ENCODE measurements around the gene MZT1.
"Not testable (repeated sequence)": the region's sequence is repeated elsewhere in the genome, so short reads cannot be mapped to it uniquely, and the experiment has no call there.

Gene MZT1

GRCh38 chr13:72737033-72737432 is 9.6 kb upstream of the MZT1 start:
- no peak for DNase-seq (ENCODE audit: low spot score)
- H3K36me3 ChIP-seq (ENCODE audit: low read depth) = peaks cover 89% of the 10 kb centered on the region

GRCh38 chr13:72728290-72728605 is 819 bp upstream of the MZT1 start:
- H3K36me3 ChIP-seq (ENCODE audit: low read depth) = peaks cover 57% of the 10 kb centered on the region
- no peak for TF ChIP-seq CTCF (IDR thresholded peaks at IDR 0.05; ENCODE audit: poor library complexity, severe bottlenecking)
- ATAC-seq (ENCODE audit: low read depth) (no peak), DNase-seq (ENCODE audit: low spot score) (no peak)
- H3K27me3 ChIP-seq (ENCODE audit: insufficient read depth, poor library complexity, severe bottlenecking) = no peaks in the 10 kb centered on the region
- peak overlapping the region; percentile 15 for H3K27ac ChIP-seq (ENCODE audit: poor library complexity, severe bottlenecking)
- H3K4me3 ChIP-seq (ENCODE audit: severe bottlenecking) = peak overlapping the region; percentile 58
- peaks cover 16% of the 10 kb centered on the region for H3K4me1 ChIP-seq (ENCODE audit: insufficient read depth, poor library complexity, severe bottlenecking)
- H3K9me3 ChIP-seq (ENCODE audit: severe bottlenecking) = no peaks in the 10 kb centered on the region

More at GRCh38 chr13:72737033-72737432, 9.6 kb upstream of the MZT1 start:
- ATAC-seq (ENCODE audit: low read depth) = no peak
- no peak for TF ChIP-seq CTCF (IDR thresholded peaks at IDR 0.05; ENCODE audit: poor library complexity, severe bottlenecking)
- H3K9me3 ChIP-seq (ENCODE audit: severe bottlenecking) = no peaks in the 10 kb centered on the region
- no peaks in the 10 kb centered on the region for H3K4me1 ChIP-seq (ENCODE audit: insufficient read depth, poor library complexity, severe bottlenecking)
- no peak overlapping the region for H3K4me3 ChIP-seq (ENCODE audit: severe bottlenecking)
- H3K27ac ChIP-seq (ENCODE audit: poor library complexity, severe bottlenecking) = no peak overlapping the region
- no peaks in the 10 kb centered on the region for H3K27me3 ChIP-seq (ENCODE audit: insufficient read depth, poor library complexity, severe bottlenecking)

- H3K27ac ChIP-seq (ENCODE audit: poor library complexity, severe bottlenecking) = peak overlapping the region; percentile 16
- H3K4me3 ChIP-seq (ENCODE audit: severe bottlenecking) = peak overlapping the region; percentile 58
- H3K9me3 ChIP-seq (ENCODE audit: severe bottlenecking) = no peaks in the 10 kb centered on the region
- H3K36me3 ChIP-seq (ENCODE audit: low read depth) = peaks cover 48% of the 10 kb centered on the region
- TF ChIP-seq CTCF (IDR thresholded peaks at IDR 0.05; ENCODE audit: poor library complexity, severe bottlenecking) = no peak
- peaks cover 16% of the 10 kb centered on the region for H3K4me1 ChIP-seq (ENCODE audit: insufficient read depth, poor library complexity, severe bottlenecking)
- DNase-seq (ENCODE audit: low spot score) (no peak), ATAC-seq (ENCODE audit: low read depth) (peak; percentile 33)
- H3K27me3 ChIP-seq (ENCODE audit: insufficient read depth, poor library complexity, severe bottlenecking) = no peaks in the 10 kb centered on the region
Observed at GRCh38 chr13:72726726-72727416, 558 bp downstream of the MZT1 start.

- Histone ChIP-seq H3K4me3 (ENCODE audit: severe bottlenecking) (peak overlapping the region; percentile 58), H3K4me1 (ENCODE audit: insufficient read depth, poor library complexity, severe bottlenecking) (peaks cover 16% of the 10 kb centered on the region), H3K36me3 (ENCODE audit: low read depth) (peaks cover 41% of the 10 kb centered on the region)
- not testable (repeated sequence) for H3K9me3 ChIP-seq (ENCODE audit: severe bottlenecking); DNase-seq (ENCODE audit: low spot score); H3K27me3 ChIP-seq (ENCODE audit: insufficient read depth, poor library complexity, severe bottlenecking); ATAC-seq (ENCODE audit: low read depth); H3K27ac ChIP-seq (ENCODE audit: poor library complexity, severe bottlenecking)
Observed at GRCh38 chr13:72726185-72726584, 1.2 kb downstream of the MZT1 start.

- no peak for TF ChIP-seq CTCF (IDR thresholded peaks at IDR 0.05; ENCODE audit: poor library complexity, severe bottlenecking)
- H3K4me3 ChIP-seq (ENCODE audit: severe bottlenecking) = no peak overlapping the region
- H3K9me3 ChIP-seq (ENCODE audit: severe bottlenecking) = no peaks in the 10 kb centered on the region
- DNase-seq (ENCODE audit: low spot score) (no peak), ATAC-seq (ENCODE audit: low read depth) (no peak)
- peaks cover 55% of the 10 kb centered on the region for H3K36me3 ChIP-seq (ENCODE audit: low read depth)
- H3K27me3 ChIP-seq (ENCODE audit: insufficient read depth, poor library complexity, severe bottlenecking) = no peaks in the 10 kb centered on the region
- H3K4me1 ChIP-seq (ENCODE audit: insufficient read depth, poor library complexity, severe bottlenecking) = no peaks in the 10 kb centered on the region
- no peak overlapping the region for H3K27ac ChIP-seq (ENCODE audit: poor library complexity, severe bottlenecking)
Observed at GRCh38 chr13:72716776-72717175, 10.7 kb downstream of the MZT1 start.
